A549 (cell line): ENCODE results near the gene KCNN3.

Experiments
- CBX8 ChIP-seq: fragments of 200-600 bp; sonication (generic); IDR thresholded peaks from 2 replicates; pipeline ENCODE4 v1.6.1; 2016
- CTCF ChIP-seq: fragments of >200 bp; sonication (Bioruptor Twin); formaldehyde crosslinking; IDR thresholded peaks from 3 replicates; pipeline ENCODE4 v1.5.1; 2016
- FOSB ChIP-seq: fragments of 250-450 bp; sonication (Bioruptor Pico); IDR thresholded peaks from 2 replicates; pipeline ENCODE4 v1.5.0; 2020; ENCODE audit warnings: mild to moderate bottlenecking, moderate library complexity
- MAX ChIP-seq: IDR thresholded peaks from 2 replicates; pipeline ENCODE4 v1.6.1; 2012
- POLR2A ChIP-seq: IDR thresholded peaks from 2 replicates; pipeline ENCODE4 v1.6.1; 2012; ENCODE audit warnings: mild to moderate bottlenecking, low read length
- RFX5 ChIP-seq: fragments of 450-650 bp; IDR thresholded peaks from 2 replicates; pipeline ENCODE4 v1.7.1; 2014; ENCODE audit warnings: antibody characterized with exemption, mild to moderate bottlenecking, moderate library complexity

- TF ChIP-seq FOSB (CRISPR knock-in tag), result no peak
- no peak for TF ChIP-seq MAX
- TF ChIP-seq POLR2A, result no peak
- no peak for TF ChIP-seq CBX8
- TF ChIP-seq CTCF, result no peak
- TF ChIP-seq RFX5, result no peak
These were observed 11.9 kb upstream of the KCNN3 start for GRCh38 chr1:154881820-154882535.
